HL-60 (cell line): Measurements from ENCODE around the gene FSTL4.

Experiments
- CTCF ChIP-seq: IDR thresholded peaks from one replicate; pipeline ENCODE4 v1.5.1; 2011; ENCODE audit warnings: low read length, control low read depth, inconsistent platforms; ENCODE audit not compliant: insufficient read depth
- GABPA ChIP-seq: IDR thresholded peaks from 2 replicates; pipeline ENCODE4 v1.6.1; 2012; ENCODE audit warnings: low read depth
- POLR2AphosphoS5 ChIP-seq: IDR thresholded peaks from 2 replicates; pipeline ENCODE4 v1.6.1; 2012; ENCODE audit warnings: low read depth
- SPI1 ChIP-seq: IDR thresholded peaks from 2 replicates; pipeline ENCODE4 v1.6.1; 2012; ENCODE audit warnings: low read depth, mild to moderate bottlenecking, borderline replicate concordance
- TF ChIP-seq, protein P1 (sequence below): IDR thresholded peaks from 2 replicates; pipeline ENCODE4 v1.6.1; 2012; ENCODE audit warnings: low read depth; ENCODE audit not compliant: insufficient replicate concordance

- TF ChIP-seq CTCF (no peak), POLR2AphosphoS5 (no peak), GABPA (no peak), SPI1 (no peak)
- TF ChIP-seq, protein P1, sequence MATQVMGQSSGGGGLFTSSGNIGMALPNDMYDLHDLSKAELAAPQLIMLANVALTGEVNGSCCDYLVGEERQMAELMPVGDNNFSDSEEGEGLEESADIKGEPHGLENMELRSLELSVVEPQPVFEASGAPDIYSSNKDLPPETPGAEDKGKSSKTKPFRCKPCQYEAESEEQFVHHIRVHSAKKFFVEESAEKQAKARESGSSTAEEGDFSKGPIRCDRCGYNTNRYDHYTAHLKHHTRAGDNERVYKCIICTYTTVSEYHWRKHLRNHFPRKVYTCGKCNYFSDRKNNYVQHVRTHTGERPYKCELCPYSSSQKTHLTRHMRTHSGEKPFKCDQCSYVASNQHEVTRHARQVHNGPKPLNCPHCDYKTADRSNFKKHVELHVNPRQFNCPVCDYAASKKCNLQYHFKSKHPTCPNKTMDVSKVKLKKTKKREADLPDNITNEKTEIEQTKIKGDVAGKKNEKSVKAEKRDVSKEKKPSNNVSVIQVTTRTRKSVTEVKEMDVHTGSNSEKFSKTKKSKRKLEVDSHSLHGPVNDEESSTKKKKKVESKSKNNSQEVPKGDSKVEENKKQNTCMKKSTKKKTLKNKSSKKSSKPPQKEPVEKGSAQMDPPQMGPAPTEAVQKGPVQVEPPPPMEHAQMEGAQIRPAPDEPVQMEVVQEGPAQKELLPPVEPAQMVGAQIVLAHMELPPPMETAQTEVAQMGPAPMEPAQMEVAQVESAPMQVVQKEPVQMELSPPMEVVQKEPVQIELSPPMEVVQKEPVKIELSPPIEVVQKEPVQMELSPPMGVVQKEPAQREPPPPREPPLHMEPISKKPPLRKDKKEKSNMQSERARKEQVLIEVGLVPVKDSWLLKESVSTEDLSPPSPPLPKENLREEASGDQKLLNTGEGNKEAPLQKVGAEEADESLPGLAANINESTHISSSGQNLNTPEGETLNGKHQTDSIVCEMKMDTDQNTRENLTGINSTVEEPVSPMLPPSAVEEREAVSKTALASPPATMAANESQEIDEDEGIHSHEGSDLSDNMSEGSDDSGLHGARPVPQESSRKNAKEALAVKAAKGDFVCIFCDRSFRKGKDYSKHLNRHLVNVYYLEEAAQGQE, result no peak
Observed at GRCh38 chr5:133396814-133397213, 215.5 kb downstream of the FSTL4 start.
